MM.1S (cell line): Measurements from ENCODE around the gene TANGO2.

ENCODE experiments used
- CTCF ChIP-seq: fragments of 300-600 bp; sonication (generic); IDR thresholded peaks from 2 replicates; pipeline ENCODE4 v1.5.1; 2016; ENCODE audit warnings: antibody characterized with exemption, low read length, mixed read lengths
- EZH2 ChIP-seq: fragments of 300-600 bp; sonication (generic); optimal IDR thresholded peaks from 2 replicates; pipeline ENCODE3; 2017; ENCODE audit warnings: low read depth, mild to moderate bottlenecking, antibody characterized with exemption, low read length, mixed read lengths
- EZH2phosphoT487 ChIP-seq: fragments of 300-600 bp; sonication (generic); IDR thresholded peaks from 2 replicates; pipeline ENCODE4 v1.6.1; 2018; ENCODE audit warnings: antibody characterized with exemption, low read length

GRCh38 chr22:20031732-20032406, 11.0 kb downstream of the TANGO2 start:
- TF ChIP-seq CTCF, result no peak
- TF ChIP-seq EZH2, result no peak
- no peak for TF ChIP-seq EZH2phosphoT487
